CD4-positive, alpha-beta T cell treated with Interferon alpha-2 for 1 hour (primary cell): ENCODE results near the gene TMEM140.
"Not testable (repeated sequence)": the region's sequence is repeated elsewhere in the genome, so short reads cannot be mapped to it uniquely, and the experiment has no call there.

Experiments used
- DNase-seq, 2 donors: peaks; one replicate each; pipeline ENCODE4 v3.0.0-alpha.2; 2020 to 2022

TMEM140 gene

DNA sequence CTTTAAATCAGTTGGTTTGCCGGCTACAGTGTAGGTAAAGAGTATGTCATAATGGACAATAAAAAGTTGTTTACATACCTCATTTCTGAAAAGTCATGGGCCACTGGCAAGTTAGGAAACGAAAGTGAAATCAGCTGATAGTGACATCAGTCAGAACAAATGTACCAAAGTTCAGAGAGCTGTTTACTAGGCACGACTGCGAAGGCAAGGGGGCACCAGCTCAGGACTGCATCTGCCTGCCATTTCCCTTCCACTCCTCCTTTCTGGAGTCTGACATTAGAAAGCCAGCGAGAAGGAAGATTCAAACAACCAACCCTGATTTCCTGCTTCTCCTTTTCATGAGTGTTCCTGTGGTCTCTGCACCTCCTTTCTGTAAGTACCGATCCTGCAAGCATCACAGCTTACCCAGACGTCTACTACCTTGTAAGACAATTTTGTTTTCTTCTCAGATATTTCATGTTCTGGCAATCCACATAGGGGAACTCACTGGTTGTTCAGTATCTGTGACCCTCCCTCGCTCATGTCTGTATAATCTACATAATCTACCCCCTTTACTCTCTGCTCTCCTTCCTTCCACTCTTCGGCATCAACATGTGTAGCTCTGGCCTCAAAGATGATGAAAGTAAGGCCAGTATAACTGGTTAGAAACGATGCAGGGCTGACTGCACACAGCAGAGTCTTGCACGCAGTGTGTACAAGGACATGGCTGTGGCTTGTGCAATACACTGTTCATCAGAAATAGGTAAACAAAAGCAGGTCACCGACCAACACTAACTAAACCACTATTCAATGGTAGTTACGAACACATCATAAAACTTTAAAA lies at the start of gene TMEM140:
TMEM140 (plus strand) TSS at position 174 of the 823 bp plus-strand sequence. CDS start 16,370 bp downstream, outside the sequence.
- DNase-seq = peak; percentile 89 to 95

DNA sequence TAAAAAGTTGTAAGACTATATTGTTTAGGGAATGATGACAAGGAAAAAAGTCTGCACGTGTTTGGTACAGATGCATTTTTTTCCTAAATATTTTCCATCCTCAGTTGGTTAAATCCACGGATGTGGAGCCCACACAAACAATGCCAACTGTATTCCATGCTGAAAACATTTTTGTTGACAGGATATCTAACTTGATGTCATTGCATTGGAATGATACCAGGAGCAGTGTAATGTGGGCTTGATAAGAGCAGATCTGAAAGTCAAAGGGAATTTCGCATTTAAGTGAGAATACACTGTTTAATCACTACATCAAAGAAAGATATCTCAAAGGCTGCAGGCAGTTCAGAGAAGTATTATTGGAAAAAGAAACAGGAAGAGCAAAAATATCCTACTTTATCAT lies 49.5 kb upstream of the TMEM140 start:
- no peak for DNase-seq

DNA sequence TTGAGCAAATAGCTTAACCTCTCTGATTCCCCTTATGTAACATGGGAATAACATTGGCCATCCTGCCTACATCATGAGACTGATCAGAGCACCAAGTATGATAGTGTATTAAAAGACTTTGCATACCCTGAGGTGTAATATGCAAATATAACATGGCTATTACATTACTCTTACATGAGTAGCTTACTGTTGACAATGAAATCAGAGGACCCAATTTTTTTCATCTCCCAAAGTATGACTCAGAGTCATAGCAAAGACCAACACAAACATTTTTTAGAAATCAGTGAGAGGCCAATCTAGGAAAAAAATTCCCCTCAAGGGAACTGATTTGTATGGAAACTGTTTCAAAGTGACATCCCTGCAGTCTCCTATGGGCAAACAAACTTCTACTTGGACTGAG lies 47.0 kb upstream of the TMEM140 start:
- no peak for DNase-seq

DNA sequence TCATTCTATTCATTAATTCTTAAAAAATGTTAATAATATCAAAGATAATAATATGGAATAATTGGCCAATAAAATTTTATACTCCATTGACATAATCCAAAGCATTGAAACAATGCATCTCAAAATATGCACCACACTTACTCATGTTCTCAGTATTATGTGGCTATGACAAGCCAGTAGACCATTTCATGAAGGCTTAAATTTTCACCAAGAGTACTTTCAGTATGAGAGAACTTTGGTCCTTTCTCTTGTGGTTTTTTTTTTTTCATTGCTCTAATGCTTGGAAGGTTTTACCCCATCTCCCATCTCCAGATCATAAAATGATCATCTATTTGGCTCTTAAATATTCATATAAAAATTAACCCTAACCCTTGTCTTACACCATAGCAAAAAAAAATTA lies 45.5 kb upstream of the TMEM140 start:
- DNase-seq = no peak

DNA sequence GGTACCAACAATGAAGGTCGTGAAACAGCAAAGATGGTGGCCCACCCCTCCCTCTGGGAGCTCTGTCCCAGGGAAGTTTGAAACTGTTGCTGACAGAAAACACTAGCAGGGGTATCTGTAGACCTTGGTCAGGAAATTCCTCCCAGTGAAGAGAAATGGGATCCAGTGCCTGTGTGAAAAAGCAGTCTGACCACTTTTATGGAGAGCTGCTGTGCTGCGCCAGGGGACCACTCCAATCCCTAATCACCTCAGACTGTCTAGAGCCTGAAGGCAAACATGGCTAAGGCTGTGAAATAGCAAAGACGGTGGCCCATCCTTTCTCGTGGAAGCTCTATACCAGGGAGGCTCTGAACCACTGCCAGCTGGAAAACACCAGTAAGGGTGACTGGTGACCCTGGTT lies 38.3 kb upstream of the TMEM140 start:
- DNase-seq = no peak

DNA sequence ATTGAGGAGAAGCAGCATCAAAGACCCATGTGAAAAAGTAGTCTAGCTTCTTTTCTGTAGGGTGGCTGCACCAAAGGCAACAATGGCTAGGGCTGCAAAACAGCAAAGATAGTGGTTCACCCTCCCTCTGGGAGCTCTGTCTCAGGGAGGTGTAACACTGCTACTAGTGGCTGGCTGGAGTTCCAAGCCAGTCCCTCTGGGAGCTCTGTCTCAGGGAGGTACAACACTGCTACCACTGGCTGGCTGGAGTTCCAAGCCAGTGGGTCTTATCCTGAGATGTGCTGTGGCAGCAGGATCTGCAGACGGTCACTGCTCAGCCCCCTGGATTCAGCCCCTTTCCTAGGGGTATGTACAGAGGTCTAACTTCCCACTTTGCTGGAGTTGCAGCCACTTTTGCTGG lies 37.9 kb upstream of the TMEM140 start:
- DNase-seq = no peak

DNA sequence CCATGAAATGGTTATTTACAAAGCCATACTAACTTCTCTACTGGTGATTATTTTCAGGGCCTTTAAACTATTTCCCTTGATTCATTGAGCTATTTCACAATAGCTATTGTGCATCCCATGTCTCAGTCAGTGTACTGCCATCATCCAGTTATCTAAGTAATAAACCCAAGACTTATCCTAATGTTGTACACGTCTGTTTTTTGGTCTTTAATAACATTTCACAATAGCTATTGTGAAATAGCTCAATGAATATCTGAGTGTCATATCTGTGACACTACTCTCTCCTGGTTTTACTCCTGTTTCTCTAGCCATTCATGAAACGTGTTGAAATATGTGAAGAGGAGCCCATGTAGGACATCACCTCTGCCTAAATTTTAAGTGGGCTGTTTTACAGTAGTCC lies 36.5 kb upstream of the TMEM140 start:
- DNase-seq = no peak

DNA sequence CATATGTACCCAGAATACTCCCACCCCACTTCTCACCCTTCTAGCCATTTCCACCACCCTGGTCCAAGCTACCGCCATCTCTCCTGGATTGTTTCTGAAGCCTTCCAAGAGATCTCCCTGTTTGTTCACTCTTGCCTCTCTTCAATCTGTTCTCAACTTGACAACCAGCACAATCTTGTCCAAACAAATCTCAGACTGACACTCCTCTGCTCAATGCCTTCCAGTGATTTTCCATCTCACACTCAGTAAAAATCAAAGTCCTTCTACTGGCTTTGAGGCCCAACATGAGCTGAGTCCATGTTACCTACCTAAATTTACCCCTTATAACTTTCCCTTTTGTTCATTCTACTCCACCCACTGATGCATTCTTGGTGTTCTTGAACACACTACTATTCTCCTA lies 33.2 kb upstream of the TMEM140 start:
- no peak for DNase-seq

DNA sequence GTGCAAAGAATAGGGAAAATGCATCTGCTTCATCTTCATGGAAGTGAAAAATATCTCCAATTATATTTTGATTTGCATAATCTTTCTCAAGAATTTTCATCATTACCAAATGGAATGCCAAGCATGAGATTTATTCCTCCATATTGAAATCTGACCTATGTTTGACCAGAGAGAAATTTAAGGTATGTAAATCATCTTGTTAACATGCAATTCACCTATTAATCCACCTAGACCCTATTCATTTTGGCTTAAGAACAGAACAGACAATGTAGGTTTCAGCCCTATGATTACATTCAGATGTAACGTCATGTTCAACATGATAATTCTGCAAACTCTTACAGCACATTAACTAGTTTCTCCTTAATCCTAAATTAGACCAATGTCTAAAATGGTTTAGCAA lies 30.8 kb upstream of the TMEM140 start:
- no peak for DNase-seq

DNA sequence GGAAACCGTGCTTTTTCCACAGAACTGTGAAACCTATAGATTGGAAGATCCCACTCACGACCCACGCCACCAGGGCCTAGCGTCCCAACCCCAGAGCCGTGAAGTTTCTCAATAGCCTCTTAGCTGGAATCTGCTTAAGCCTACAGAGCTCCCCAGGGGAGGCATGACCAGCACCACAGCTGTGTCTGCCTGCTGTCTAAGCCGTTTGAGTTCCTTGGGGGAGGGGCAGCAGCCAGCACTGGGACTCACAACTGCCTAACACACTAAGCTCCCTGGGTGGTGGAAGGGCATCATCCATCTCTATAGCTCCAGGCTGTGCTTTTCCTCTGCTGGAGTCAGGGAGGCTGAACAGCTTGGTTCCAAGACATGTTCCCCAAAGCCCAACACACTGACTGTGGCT lies 26.0 kb upstream of the TMEM140 start:
- no peak for DNase-seq

DNA sequence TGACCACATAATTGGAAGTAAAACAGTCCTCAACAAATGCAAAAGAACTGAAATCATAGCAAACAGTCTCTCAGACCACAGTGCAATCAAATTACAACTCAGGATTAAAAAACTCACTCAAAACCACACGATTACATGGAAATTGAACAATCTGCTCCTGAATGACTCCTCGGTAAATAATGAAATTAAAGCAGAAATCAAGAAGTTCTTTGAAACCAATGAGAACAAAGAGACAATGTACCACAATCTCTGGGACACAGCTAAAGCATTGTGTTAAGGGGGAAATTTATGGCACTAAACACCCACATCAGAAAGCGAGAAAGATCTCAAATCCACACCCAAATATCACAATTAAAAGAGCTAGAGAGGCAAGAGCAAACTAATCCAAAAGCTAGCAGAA lies 23.2 kb upstream of the TMEM140 start:
- not testable (repeated sequence) for DNase-seq

DNA sequence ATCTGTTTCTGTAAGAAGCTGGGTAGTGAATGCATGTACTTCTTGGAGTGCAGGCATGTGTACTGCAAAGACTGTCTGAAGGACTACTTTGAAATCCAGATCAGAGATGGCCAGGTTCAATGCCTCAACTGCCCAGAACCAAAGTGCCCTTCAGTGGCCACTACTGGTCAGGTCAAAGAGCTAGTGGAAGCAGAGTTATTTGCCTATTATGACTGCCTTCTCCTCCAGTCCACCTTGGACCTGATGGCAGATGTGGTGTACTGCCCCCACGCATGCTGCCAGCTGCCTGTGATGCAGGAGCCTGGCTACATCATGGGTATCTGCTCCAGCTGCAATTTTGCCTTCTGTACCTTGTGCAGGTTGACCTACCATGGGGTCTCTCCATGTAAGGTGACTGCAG lies 18.9 kb upstream of the TMEM140 start:
- DNase-seq = no peak

DNA sequence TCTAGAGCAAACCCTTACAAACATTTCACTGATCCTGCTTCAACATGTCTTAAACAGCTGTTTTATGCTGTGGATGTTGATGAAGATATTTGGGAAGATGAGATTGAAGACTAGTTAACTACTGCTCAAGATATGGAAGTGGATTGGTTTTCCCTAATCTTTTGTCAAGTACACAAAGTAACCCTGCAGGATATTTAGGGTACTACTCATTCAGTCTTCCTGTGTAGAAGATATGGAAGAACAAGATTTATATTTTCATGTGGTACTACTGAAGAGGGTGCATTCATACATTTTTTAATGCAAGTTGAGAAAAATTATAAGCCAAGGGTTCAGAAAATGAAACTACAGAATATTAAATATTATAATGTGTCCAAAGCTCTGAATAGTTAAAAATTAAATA lies 18.3 kb upstream of the TMEM140 start:
- DNase-seq = no peak

DNA sequence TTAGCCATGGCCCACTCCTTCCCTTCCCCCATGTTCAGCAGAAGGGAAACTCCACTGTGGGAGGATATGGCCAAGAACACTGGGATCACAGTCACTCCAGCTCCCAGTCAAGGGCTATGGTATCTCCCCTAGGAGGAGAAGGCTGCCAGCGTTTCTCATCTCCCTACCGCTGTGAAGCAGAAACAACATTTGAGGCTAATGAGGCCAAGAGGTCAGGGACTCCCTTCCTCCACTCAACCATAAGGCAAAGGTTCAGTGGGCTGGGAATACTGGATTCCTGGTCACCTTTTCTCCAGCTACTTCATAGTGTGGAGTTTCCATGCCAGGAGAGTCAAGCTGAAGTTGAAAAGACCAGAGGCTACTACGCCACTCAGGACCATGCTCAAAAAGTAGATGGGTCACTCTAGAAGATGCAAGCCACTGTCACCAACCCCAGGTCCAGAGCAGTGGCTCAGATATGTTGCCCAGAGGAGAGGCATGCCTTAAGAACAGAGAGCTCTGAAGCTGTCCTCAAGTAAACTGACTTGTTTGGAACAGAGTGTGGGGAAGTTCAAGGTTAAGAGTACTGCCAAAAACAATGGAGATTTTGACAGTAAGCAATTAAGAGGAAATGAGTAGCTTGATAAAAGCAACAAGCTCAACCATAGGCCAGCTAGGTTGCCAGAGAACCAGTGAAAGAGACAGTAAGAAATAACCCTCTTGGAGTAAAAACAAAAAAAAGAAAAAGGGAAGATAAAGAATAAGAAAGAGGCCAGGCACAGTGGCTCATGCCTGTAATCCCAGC lies 3.8 kb upstream of the TMEM140 start:
- no peak for DNase-seq

DNA sequence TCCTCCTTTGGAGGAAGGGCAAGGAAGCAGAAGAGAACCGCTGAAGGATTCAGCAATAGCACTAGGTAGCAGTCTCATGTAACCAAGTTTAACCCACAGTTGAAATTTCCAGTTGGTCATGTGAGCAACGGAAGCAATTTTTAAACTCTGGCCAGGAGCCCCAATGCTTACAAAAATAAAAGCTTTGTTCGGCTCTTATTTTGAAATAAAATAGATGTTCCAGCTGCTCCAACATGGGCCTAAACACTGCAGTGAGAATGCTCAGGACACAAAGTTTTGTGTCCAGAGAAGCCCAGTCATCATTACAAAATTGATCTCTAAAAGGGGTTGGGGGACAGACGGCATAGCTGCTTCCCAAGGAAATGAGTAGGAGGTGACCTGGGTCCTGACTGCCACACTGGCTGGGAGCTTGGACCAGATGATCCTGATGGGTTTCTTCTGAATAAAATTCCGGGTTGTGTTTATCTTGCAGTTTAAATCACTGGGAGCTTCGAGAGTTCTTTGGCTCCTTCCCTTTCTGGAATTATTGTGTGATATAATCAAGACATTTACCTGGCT lies 452 bp upstream of the TMEM140 start:
- DNase-seq = peak; percentile 58 to 80

DNA sequence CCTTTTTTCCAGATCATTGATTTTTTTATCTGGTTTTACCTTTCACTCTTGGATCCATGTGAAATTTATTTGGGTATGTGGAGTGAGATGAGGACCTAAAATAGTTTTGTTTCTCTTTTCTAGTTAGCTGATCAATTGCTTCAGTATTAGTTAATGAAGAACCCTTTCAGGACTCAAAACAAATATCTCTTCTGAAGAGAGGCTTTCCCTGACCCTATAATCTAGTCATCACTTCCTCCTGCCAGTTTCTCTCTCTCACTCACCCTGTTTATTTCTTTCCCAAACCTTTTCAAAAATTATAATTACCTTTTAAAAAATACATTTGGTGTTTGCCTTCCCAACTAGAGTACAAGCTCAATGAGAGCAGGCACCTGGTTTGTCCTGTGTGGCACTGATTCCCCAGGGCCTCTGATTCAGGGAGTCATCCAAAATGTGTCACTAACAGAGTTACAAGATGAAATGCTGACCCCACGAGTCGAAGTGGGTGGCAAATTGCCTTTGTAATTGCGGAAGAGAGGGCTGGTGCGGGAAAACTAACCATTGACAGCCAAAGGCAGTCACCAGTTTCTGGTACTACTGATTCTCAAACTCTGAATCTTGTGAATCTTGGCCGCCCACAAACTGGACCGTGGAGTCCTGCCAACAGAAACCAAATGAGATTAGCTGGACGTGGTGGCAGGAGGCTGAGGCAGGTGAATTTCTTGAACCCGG lies 2.4 kb downstream of the TMEM140 start:
- DNase-seq = no peak

DNA sequence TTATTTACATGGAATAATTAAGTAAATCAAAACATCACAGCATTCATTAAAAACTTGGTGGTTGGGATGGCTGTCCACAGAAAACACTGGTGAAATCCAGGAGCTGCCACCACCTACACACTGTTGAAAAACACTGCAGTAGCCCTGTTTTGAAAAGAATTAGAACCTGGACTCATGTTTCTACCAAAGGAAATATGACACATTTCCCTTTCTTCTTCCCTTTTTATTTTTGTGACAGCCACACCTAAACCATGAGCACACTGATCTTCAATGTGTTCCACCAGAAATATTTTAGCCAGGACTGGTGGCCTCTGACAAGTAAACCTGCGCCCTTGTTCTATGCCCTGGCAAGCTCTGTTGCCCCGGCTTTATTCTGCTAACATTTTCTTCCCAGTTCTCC lies 3.3 kb downstream of the TMEM140 start:
- no peak for DNase-seq

DNA sequence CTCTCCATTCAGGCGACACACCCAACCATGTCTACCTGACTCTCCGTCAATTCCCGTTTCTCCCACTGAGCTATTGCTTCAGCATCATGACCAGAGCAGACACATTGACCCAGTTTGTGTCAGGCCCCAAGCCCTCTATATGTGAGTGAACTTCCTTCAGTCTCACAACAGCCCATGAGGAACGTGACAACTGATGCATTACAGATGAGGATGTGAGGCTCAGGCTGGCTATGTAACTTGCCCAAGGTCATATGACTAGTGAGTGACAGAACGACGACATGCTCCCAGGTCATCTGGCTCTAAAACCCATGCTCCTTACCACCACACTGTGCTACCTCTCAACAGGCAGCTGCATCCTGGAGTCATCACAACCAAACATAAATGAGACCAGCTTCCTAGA lies 3.7 kb downstream of the TMEM140 start:
- peak in 1 of 2 donors; percentile 60 for DNase-seq

DNA sequence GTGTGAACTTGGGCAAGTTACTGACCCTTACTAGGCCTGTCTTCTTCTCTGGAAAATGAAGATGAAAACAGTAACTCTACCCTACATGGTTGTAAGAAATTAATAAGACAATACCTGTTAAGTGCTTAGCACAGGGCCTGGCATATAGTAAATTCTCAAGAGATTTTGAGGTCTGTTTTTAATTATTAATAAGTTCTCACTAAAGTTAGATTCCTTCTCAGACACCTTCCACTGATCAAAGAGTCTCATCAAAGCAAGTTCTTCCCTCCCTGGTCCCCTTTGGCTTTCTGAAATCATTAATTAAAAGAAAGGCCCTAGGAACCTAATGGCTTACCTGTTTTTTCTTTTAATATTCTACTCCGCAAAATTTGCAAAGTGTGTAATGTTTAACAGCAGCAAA lies 4.6 kb downstream of the TMEM140 start:
- DNase-seq = no peak

DNA sequence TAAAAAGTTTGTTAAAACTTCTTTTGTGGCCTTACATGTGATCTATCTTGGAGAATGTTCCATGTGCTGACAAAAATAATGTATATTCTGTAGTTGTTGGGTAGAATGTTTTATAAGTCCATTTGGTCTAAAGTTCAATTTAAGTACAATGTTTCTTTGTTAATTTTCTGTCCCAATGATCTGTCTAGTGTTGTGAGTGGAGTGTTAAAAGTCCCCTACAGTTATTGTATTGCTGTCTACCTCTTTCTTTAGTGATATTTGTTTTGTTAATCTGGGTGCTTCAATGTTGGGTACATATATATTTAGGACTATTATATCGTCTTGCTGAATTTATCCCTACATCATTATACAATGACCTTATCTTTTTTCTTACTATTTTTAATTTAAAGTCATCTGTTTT lies 6.9 kb downstream of the TMEM140 start:
- DNase-seq = no peak

DNA sequence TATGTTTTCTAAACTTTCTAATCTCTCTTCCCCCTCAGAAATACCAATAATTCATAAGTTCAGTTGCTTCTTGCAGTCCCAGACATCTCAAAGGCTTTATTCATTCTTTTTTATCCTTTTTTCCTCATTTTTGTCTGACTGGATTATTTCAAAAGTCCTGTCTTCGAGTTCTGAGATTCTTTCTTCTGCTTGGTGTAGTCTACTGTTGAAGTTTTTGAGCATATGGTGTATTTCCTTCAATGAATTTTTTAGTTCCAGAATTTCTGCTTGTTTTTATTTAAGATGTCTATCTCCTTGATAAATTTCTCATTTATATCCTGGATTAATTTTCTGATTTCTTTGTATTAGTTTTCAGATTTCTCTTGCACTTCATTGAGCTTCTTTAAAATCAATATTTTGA lies 8.4 kb downstream of the TMEM140 start:
- DNase-seq = no peak

DNA sequence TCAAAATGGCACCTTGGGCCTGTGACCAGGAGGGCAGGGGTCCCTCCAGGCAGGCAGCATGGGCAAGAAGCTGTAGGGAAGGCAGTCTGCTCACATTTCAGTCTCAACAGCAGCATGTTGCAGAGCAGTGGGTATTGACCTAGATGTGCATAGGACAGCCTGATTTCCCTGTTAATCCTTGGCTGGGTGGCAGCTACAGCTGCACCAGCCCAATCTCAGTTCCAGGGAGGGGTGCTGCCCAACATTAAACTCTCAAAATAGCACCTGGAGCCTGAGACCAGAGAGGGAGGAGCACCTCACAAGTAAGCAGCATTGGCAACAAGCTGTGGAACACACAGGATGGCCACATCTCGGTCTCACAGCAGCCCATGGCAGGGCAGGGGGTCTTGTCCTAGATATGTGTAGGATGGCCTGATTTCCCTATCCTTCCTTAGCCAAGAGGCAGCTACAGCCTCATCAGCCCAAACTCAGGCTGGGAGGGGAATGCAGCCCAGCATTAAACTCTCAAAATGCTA lies 10.3 kb downstream of the TMEM140 start:
- no peak for DNase-seq

DNA sequence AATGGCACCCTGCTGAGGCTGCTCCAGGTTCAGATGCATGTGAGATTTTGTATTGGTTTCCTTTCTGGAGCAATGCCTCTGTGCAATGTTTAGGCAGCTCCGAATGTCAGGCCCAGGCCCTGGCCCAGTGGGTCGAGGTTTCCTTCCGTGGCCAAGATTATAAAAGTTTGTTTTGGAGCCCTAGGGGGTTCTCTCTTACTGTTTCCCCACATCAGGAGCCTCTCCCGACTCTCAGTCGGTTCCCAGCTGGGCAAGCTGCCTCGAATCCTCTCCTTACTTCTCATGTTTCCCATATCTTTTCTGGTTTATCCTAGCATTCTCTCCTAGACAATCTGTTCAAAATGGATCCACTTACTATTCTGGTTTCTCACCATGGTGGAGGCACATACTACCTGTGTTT lies 11.0 kb downstream of the TMEM140 start:
- no peak for DNase-seq
